Measurements from ENCODE around the gene ATP11A. TPM values are rescaled to one million over a fixed set of nuclear protein-coding genes. Genes with fewer than 3 reads are reported as not detected.

The ATP11A gene
- total and polyA plus RNA-seq, 9 of the 15 experiments (the other 6 are each of a cell fraction or from before 2014, with no cell fraction given), result 0.38 to 34.2 (median 4.2) TPM

- TF ChIP-seq SUPT5H (IDR thresholded peaks at IDR 0.05), result no peak
- TF ChIP-seq, protein P1, sequence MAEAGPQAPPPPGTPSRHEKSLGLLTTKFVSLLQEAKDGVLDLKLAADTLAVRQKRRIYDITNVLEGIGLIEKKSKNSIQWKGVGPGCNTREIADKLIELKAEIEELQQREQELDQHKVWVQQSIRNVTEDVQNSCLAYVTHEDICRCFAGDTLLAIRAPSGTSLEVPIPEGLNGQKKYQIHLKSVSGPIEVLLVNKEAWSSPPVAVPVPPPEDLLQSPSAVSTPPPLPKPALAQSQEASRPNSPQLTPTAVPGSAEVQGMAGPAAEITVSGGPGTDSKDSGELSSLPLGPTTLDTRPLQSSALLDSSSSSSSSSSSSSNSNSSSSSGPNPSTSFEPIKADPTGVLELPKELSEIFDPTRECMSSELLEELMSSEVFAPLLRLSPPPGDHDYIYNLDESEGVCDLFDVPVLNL (CRISPR knock-in tag; IDR thresholded peaks at IDR 0.05; ENCODE audit: low read depth), result no peak
- TF ChIP-seq POLR2H (tag; IDR thresholded peaks at IDR 0.05; ENCODE audit: low read depth), result no peak
- no peak for TF ChIP-seq NRF1 (conservative IDR thresholded peaks at IDR 0.05 in 1 of 2, IDR thresholded peaks at IDR 0.05 in 1 of 2)
- Histone ChIP-seq H3K9me1 (ENCODE audit: control insufficient read depth, insufficient read depth, low read length) (no peaks in the 10 kb centered on the region), H3K27me3 (ENCODE audit: control insufficient read depth in 2 of 2, insufficient read depth in 2 of 2, low read length in 2 of 2) (peaks cover 8 to 65% of the 10 kb centered on the region in 2 experiments; a peak in 4 of 5 replicates), H3K9ac (ENCODE audit: insufficient read depth in 1 of 2, low read depth in 2 of 2, low read length in 2 of 2) (no peak overlapping the region; a peak in 1 of 4 replicates), H3K79me2 (ENCODE audit: control insufficient read depth, insufficient read depth, low read length) (no peaks in the 10 kb centered on the region), H3K36me3 (ENCODE audit: control insufficient read depth, insufficient read depth, low read length) (no peaks in the 10 kb centered on the region), H3K4me2 (ENCODE audit: insufficient read depth, low read length) (no peak overlapping the region), H3K27ac (ENCODE audit: extremely low read depth, low read depth, low read length) (no peak overlapping the region), H2AFZ (ENCODE audit: low read depth, low read length) (no peak overlapping the region), H3K9me3 (replicated peaks; ENCODE audit: control insufficient read depth, insufficient read depth, low read depth, low read length) (no peaks in the 10 kb centered on the region), H4K20me1 (replicated peaks; ENCODE audit: control insufficient read depth, insufficient read depth, low read length) (no peaks in the 10 kb centered on the region), H3K4me3 (no peak overlapping the region), H3K4me1 (replicated peaks in 1 of 2; ENCODE audit: control insufficient read depth in 2 of 2, insufficient read depth in 2 of 2, low read length in 2 of 2) (peaks cover 0 to 6% of the 10 kb centered on the region in 2 experiments; a peak in 2 of 5 replicates)
- 10% methylated on average over 20 of the region's 24 CpGs for WGBS (ENCODE audit: insufficient coverage, low coverage, missing lambda C conversion rate)
- DNase-seq (ENCODE audit: extremely low read depth in 1 of 4, low spot score in 3 of 4) (no peak), ATAC-seq (no peak), FAIRE-seq (no peak)
- intact Hi-C loops (cut with micrococcal nuclease), result no loop called here
- in situ Hi-C loops (cut with MboI), result no loop called here
- ChIA-PET CTCF (ENCODE audit: low intra/inter-chr PET ratio) (interaction anchor here (0.6 kb wide), 1 partner anchor 947 kb away, joined by 5 read pairs; no protein-coding TSS in a partner anchor), POLR2A (no interaction called here)
- no TSS peak for BruUV-seq (replicated peaks)
Observed at GRCh38 chr13:112911285-112911701, 221.5 kb downstream of the ATP11A start.

- no TSS peak for BruUV-seq (replicated peaks)
- Histone ChIP-seq H4K20me1 (replicated peaks; ENCODE audit: control insufficient read depth, insufficient read depth, low read length) (no peaks in the 10 kb centered on the region), H3K9ac (ENCODE audit: insufficient read depth in 1 of 2, low read depth in 2 of 2, low read length in 2 of 2) (no peak overlapping the region), H3K4me3 (no peak overlapping the region), H2AFZ (ENCODE audit: low read depth, low read length) (no peak overlapping the region), H3K4me2 (ENCODE audit: insufficient read depth, low read length) (no peak overlapping the region), H3K79me2 (ENCODE audit: control insufficient read depth, insufficient read depth, low read length) (no peaks in the 10 kb centered on the region), H3K9me3 (replicated peaks; ENCODE audit: control insufficient read depth, insufficient read depth, low read depth, low read length) (no peaks in the 10 kb centered on the region), H3K36me3 (ENCODE audit: control insufficient read depth, insufficient read depth, low read length) (no peaks in the 10 kb centered on the region), H3K4me1 (replicated peaks in 1 of 2; ENCODE audit: control insufficient read depth in 2 of 2, insufficient read depth in 2 of 2, low read length in 2 of 2) (peaks cover 0 to 6% of the 10 kb centered on the region in 2 experiments; a peak in 2 of 5 replicates), H3K9me1 (ENCODE audit: control insufficient read depth, insufficient read depth, low read length) (no peaks in the 10 kb centered on the region), H3K27ac (ENCODE audit: extremely low read depth, low read depth, low read length) (no peak overlapping the region), H3K27me3 (ENCODE audit: control insufficient read depth in 2 of 2, insufficient read depth in 2 of 2, low read length in 2 of 2) (peaks cover 11 to 65% of the 10 kb centered on the region in 2 experiments)
- in situ Hi-C loops (cut with MboI), result no loop called here
- CTCF ChIA-PET (ENCODE audit: low intra/inter-chr PET ratio), result interaction anchor here (0.6 kb wide), 1 partner anchor 948 kb away, joined by 5 read pairs; no protein-coding TSS in a partner anchor
- ATAC-seq (no peak), DNase-seq (ENCODE audit: extremely low read depth in 1 of 4, low spot score in 3 of 4) (no peak), FAIRE-seq (no peak)
- intact Hi-C loops (cut with micrococcal nuclease), result no loop called here
- POLR2A ChIA-PET, result no interaction called here
- WGBS (ENCODE audit: insufficient coverage, low coverage, missing lambda C conversion rate), result 8% methylated on average over 6 of the region's 6 CpGs
- TF ChIP-seq HDAC8 (tag; IDR thresholded peaks at IDR 0.05), result no peak
- TF ChIP-seq ZFX (CRISPR knock-in tag; IDR thresholded peaks at IDR 0.05), result no peak
- TF ChIP-seq ZNF408 (CRISPR knock-in tag; IDR thresholded peaks at IDR 0.05; ENCODE audit: low read depth), result no peak
- TF ChIP-seq PTTG1 (tag; IDR thresholded peaks at IDR 0.05; ENCODE audit: low read depth), result no peak
- TF ChIP-seq CBX5 (IDR thresholded peaks at IDR 0.05; ENCODE audit: borderline replicate concordance, low read depth), result no peak
- TF ChIP-seq ATF3 (IDR thresholded peaks at IDR 0.05), result no peak
- TF ChIP-seq ATF3 (CRISPR knock-in tag; conservative IDR thresholded peaks at IDR 0.05), result no peak
- TF ChIP-seq TFAP4 (CRISPR knock-in tag; IDR thresholded peaks at IDR 0.05; ENCODE audit: borderline replicate concordance), result no peak
- no peak for TF ChIP-seq TAF15 (IDR thresholded peaks at IDR 0.05; ENCODE audit: low read depth, low read length)
- TF ChIP-seq SPI1 (IDR thresholded peaks at IDR 0.05; ENCODE audit: borderline replicate concordance, low read depth, low read length), result no peak
Observed at GRCh38 chr13:112911883-112912282, 222.0 kb downstream of the ATP11A start.
